BLaER1 (cell line): ENCODE data around the gene PITPNC1.

Source experiments
- H3K27ac ChIP-seq: shearing (Covaris generic); formaldehyde crosslinking; 2 replicates; pipeline ENCODE4 v1.8.1; 2022
- H3K27me3 ChIP-seq: shearing (Covaris generic); formaldehyde crosslinking; 2 replicates; pipeline ENCODE4 v1.8.1; 2022
- H3K36me3 ChIP-seq: shearing (Covaris generic); formaldehyde crosslinking; 2 replicates; pipeline ENCODE4 v1.8.1; 2022
- H3K4me1 ChIP-seq: shearing (Covaris generic); formaldehyde crosslinking; 2 replicates; pipeline ENCODE4 v1.8.1; 2022
- H3K4me2 ChIP-seq: shearing (Covaris generic); formaldehyde crosslinking; 2 replicates; pipeline ENCODE4 v1.8.1; 2022
- H3K4me3 ChIP-seq: shearing (Covaris generic); formaldehyde crosslinking; 2 replicates; pipeline ENCODE4 v1.8.1; 2022
- H3K9ac ChIP-seq: shearing (Covaris generic); formaldehyde crosslinking; 2 replicates; pipeline ENCODE4 v1.8.1; 2022
- H3K9me3 ChIP-seq: shearing (Covaris generic); formaldehyde crosslinking; 2 replicates; pipeline ENCODE4 v1.8.1; 2022
- H4K20me1 ChIP-seq: shearing (Covaris generic); formaldehyde crosslinking; 2 replicates; pipeline ENCODE4 v1.8.1; 2022
- Cebpa-rat ChIP-seq: shearing (Covaris generic); IDR thresholded peaks from 2 replicates; pipeline ENCODE4 v1.8.1; 2022

PITPNC1 gene

GRCh38 chr17:67448449-67448848 lies 71.4 kb downstream of the PITPNC1 start:
- TF ChIP-seq Cebpa-rat, result no peak
- Histone ChIP-seq H3K4me3 (no peak overlapping the region), H3K9me3 (no peaks in the 10 kb centered on the region; the same call in 1 of the 2 replicates), H3K27me3 (no peaks in the 10 kb centered on the region), H3K9ac (no peak overlapping the region), H3K4me1 (peaks cover 74% of the 10 kb centered on the region), H4K20me1 (no peaks in the 10 kb centered on the region), H3K36me3 (no peaks in the 10 kb centered on the region), H3K27ac (no peak overlapping the region; the same call in 1 of the 2 replicates), H3K4me2 (peak overlapping the region; percentile 68)

- peak overlapping the region; percentile 68 for H3K4me2 ChIP-seq
- no peak for TF ChIP-seq Cebpa-rat
Observed at GRCh38 chr17:67449065-67449464, 72.0 kb downstream of the PITPNC1 start.

GRCh38 chr17:67449845-67450755 lies 73.0 kb downstream of the PITPNC1 start:
- Histone ChIP-seq H3K4me2 (peak overlapping the region; percentile 68), H4K20me1 (no peaks in the 10 kb centered on the region; the same call in 1 of the 2 replicates), H3K27me3 (no peaks in the 10 kb centered on the region), H3K4me1 (peaks cover 77% of the 10 kb centered on the region), H3K9ac (no peak overlapping the region), H3K27ac (peak overlapping the region; percentile 72), H3K36me3 (no peaks in the 10 kb centered on the region), H3K9me3 (no peaks in the 10 kb centered on the region; the same call in 1 of the 2 replicates), H3K4me3 (no peak overlapping the region)
- TF ChIP-seq Cebpa-rat, result no peak

More at GRCh38 chr17:67449065-67449464, 72.0 kb downstream of the PITPNC1 start:
- Histone ChIP-seq H3K4me3 (no peak overlapping the region), H3K27ac (peak overlapping the region; percentile 72; the same call in 1 of the 2 replicates), H3K27me3 (no peaks in the 10 kb centered on the region), H3K9me3 (no peaks in the 10 kb centered on the region; the same call in 1 of the 2 replicates), H3K36me3 (no peaks in the 10 kb centered on the region), H3K9ac (no peak overlapping the region), H3K4me1 (peaks cover 74% of the 10 kb centered on the region), H4K20me1 (no peaks in the 10 kb centered on the region)

GRCh38 chr17:67452681-67453554 lies 75.8 kb downstream of the PITPNC1 start:
- H3K4me2 ChIP-seq, result peak overlapping the region; percentile 68
- H3K36me3 ChIP-seq, result peaks cover 11% of the 10 kb centered on the region
- peaks cover 82% of the 10 kb centered on the region for H3K4me1 ChIP-seq
- H3K4me3 ChIP-seq, result 0 out of 2 replicates have a peak overlapping the region, but pooled peaks have one; percentile 51
- peak overlapping the region; percentile 72 for H3K27ac ChIP-seq
- peaks cover 12% of the 10 kb centered on the region for H3K9me3 ChIP-seq
- H4K20me1 ChIP-seq, result no peaks in the 10 kb centered on the region; the same call in 1 of the 2 replicates
- TF ChIP-seq Cebpa-rat, result no peak
- no peak overlapping the region for H3K9ac ChIP-seq
- H3K27me3 ChIP-seq, result no peaks in the 10 kb centered on the region

- H3K27ac ChIP-seq, result no peak overlapping the region
- no peaks in the 10 kb centered on the region; the same call in 1 of the 2 replicates for H4K20me1 ChIP-seq
- no peak overlapping the region for H3K4me2 ChIP-seq
- peaks cover 27% of the 10 kb centered on the region for H3K9me3 ChIP-seq
- no peaks in the 10 kb centered on the region for H3K27me3 ChIP-seq
- H3K4me3 ChIP-seq, result no peak overlapping the region
- no peak overlapping the region for H3K9ac ChIP-seq
- peaks cover 24% of the 10 kb centered on the region for H3K36me3 ChIP-seq
- no peak for TF ChIP-seq Cebpa-rat
- peaks cover 51% of the 10 kb centered on the region for H3K4me1 ChIP-seq
Observed at GRCh38 chr17:67456103-67456502, 79.0 kb downstream of the PITPNC1 start.

- no peak overlapping the region for H3K27ac ChIP-seq
- H3K36me3 ChIP-seq, result peaks cover 24% of the 10 kb centered on the region
- no peaks in the 10 kb centered on the region; the same call in 1 of the 2 replicates for H4K20me1 ChIP-seq
- H3K9me3 ChIP-seq, result peaks cover 27% of the 10 kb centered on the region
- H3K4me1 ChIP-seq, result peaks cover 48% of the 10 kb centered on the region
- no peak for TF ChIP-seq Cebpa-rat
- H3K9ac ChIP-seq, result no peak overlapping the region
- H3K4me3 ChIP-seq, result no peak overlapping the region
- no peaks in the 10 kb centered on the region for H3K27me3 ChIP-seq
- H3K4me2 ChIP-seq, result no peak overlapping the region
Observed at GRCh38 chr17:67456889-67457288, 79.8 kb downstream of the PITPNC1 start.

GRCh38 chr17:67458203-67458602 lies 81.1 kb downstream of the PITPNC1 start:
- no peak overlapping the region; the same call in 1 of the 2 replicates for H3K4me3 ChIP-seq
- H3K9me3 ChIP-seq, result peaks cover 27% of the 10 kb centered on the region
- H4K20me1 ChIP-seq, result peaks cover 1% of the 10 kb centered on the region; the same call in 1 of the 2 replicates

GRCh38 chr17:67459985-67460384 lies 82.9 kb downstream of the PITPNC1 start:
- Histone ChIP-seq H3K4me3 (no peak overlapping the region), H3K9ac (no peak overlapping the region), H3K4me1 (peaks cover 29% of the 10 kb centered on the region), H3K4me2 (no peak overlapping the region), H3K27ac (no peak overlapping the region), H3K27me3 (no peaks in the 10 kb centered on the region), H4K20me1 (peaks cover 6% of the 10 kb centered on the region; the same call in 1 of the 2 replicates), H3K36me3 (peaks cover 24% of the 10 kb centered on the region), H3K9me3 (peaks cover 27% of the 10 kb centered on the region)
- no peak for TF ChIP-seq Cebpa-rat

More at GRCh38 chr17:67458203-67458602, 81.1 kb downstream of the PITPNC1 start:
- peaks cover 35% of the 10 kb centered on the region for H3K4me1 ChIP-seq
- H3K27ac ChIP-seq, result no peak overlapping the region
- no peak for TF ChIP-seq Cebpa-rat
- no peak overlapping the region for H3K4me2 ChIP-seq
- no peak overlapping the region for H3K9ac ChIP-seq
- peaks cover 24% of the 10 kb centered on the region for H3K36me3 ChIP-seq
- H3K27me3 ChIP-seq, result no peaks in the 10 kb centered on the region

GRCh38 chr17:67461228-67461780 lies 84.2 kb downstream of the PITPNC1 start:
- H3K4me1 ChIP-seq, result peaks cover 30% of the 10 kb centered on the region
- H3K27ac ChIP-seq, result no peak overlapping the region
- no peak overlapping the region for H3K4me3 ChIP-seq
- peaks cover 24% of the 10 kb centered on the region for H3K36me3 ChIP-seq
- H3K9ac ChIP-seq, result no peak overlapping the region
- TF ChIP-seq Cebpa-rat, result no peak
- peaks cover 27% of the 10 kb centered on the region for H3K9me3 ChIP-seq
- H4K20me1 ChIP-seq, result peaks cover 7% of the 10 kb centered on the region
- H3K4me2 ChIP-seq, result no peak overlapping the region
- H3K27me3 ChIP-seq, result no peaks in the 10 kb centered on the region
